GM12878 (cell line): ENCODE measurements around the gene ERG. TPM values are rescaled to one million over a fixed set of nuclear protein-coding genes. Genes with fewer than 3 reads are reported as not detected.

Experiments
- ATAC-seq: fragments of 200-7000 bp; cut with Tn5 transposase; 3 replicates; pipeline ENCODE4 v1.9.1; 2020; ENCODE audit warnings: mild to moderate bottlenecking, moderate library complexity
- BruUV-seq: library from RNA; stranded (reverse); fragments of 400-500 nt; replicated peaks from 2 replicates; lab custom pipeline; 2021; lab: Mats Ljungman, UMichigan
- CTCF ChIA-PET: fragments of 300-600 bp; sonication (Branson Sonifier 250); formaldehyde crosslinking; extraction: SDS; loops from one replicate; lab custom pipeline; 2021; ENCODE audit warnings: inconsistent platforms; lab: Yijun Ruan, JAX
- POLR2A ChIA-PET: fragments of 350-600 bp; formaldehyde crosslinking; extraction: SDS; loops from one replicate; lab custom pipeline; 2021; ENCODE audit warnings: inconsistent platforms; lab: Charles Lee
- RAD21 ChIA-PET: fragments of 300-600 bp; sonication (Branson Sonifier 250); formaldehyde crosslinking; loops from one replicate; lab custom pipeline; 2023; ENCODE audit warnings: antibody characterized with exemption; ENCODE audit not compliant: unreplicated experiment; lab: Charles Lee
- SMC1A ChIA-PET: fragments of 300-600 bp; sonication (Branson Sonifier 250); formaldehyde crosslinking; loops from one replicate; lab custom pipeline; 2023; ENCODE audit not compliant: unreplicated experiment, uncharacterized antibody; lab: Charles Lee
- DNase-seq: peaks from one replicate; pipeline ENCODE4 v3.0.0-alpha.2; 2011; ENCODE audit warnings: low read depth, low spot score
- FAIRE-seq: peaks from 3 replicates; lab custom pipeline; 2011; peaks lifted over from hg19 to GRCh38; lab: Jason Lieb, UNC
- H2AFZ ChIP-seq: 2 replicates; pipeline ENCODE4 v1.6.0; 2011; ENCODE audit warnings: low read depth, low read length, control low read depth; ENCODE audit not compliant: control insufficient read depth
- H3K27ac ChIP-seq: 2 replicates; pipeline ENCODE4 v1.5.1; 2011; ENCODE audit warnings: control low read depth; ENCODE audit not compliant: control insufficient read depth, insufficient read depth
- H3K27me3 ChIP-seq, 2 experiments: replicated peaks in 1 of 2; 2 replicates each; pipeline versions ENCODE4 v1.6.0 to v1.6.1; 2011; ENCODE audit warnings: low read length in 1 of 2; ENCODE audit not compliant: control insufficient read depth in 2 of 2, insufficient read depth in 2 of 2
- H3K36me3 ChIP-seq, 2 experiments: 2 replicates each; pipeline ENCODE4 v1.5.1; 2011; ENCODE audit warnings: low read length in 1 of 2; ENCODE audit not compliant: control insufficient read depth in 2 of 2, insufficient read depth in 2 of 2
- H3K4me1 ChIP-seq: 2 replicates; pipeline ENCODE4 v1.6.1; 2011; ENCODE audit warnings: mild to moderate bottlenecking, low read length, moderate library complexity, mixed read lengths; ENCODE audit not compliant: control insufficient read depth, insufficient read depth
- H3K4me2 ChIP-seq: 2 replicates; pipeline ENCODE4 v1.6.0; 2011; ENCODE audit warnings: control low read depth; ENCODE audit not compliant: control insufficient read depth, insufficient read depth
- H3K4me3 ChIP-seq: fragments of 200-600 bp; sonication (generic); 2 replicates; pipeline ENCODE4 v1.5.1; 2016
- H3K79me2 ChIP-seq: 2 replicates; pipeline ENCODE4 v1.6.0; 2011; ENCODE audit warnings: low read length; ENCODE audit not compliant: control insufficient read depth, insufficient read depth
- H3K9ac ChIP-seq: 2 replicates; pipeline ENCODE4 v1.8.0; 2011; ENCODE audit warnings: low read length, control low read depth, mixed read lengths; ENCODE audit not compliant: control insufficient read depth, insufficient read depth
- H3K9me3 ChIP-seq: replicated peaks from 3 replicates; pipeline ENCODE4 v1.5.1; 2011; ENCODE audit warnings: mild to moderate bottlenecking, low read length; ENCODE audit not compliant: control insufficient read depth, insufficient read depth
- H4K20me1 ChIP-seq: 2 replicates; pipeline ENCODE4 v1.6.0; 2011; ENCODE audit not compliant: control insufficient read depth, insufficient read depth
- BACH1 ChIP-seq: fragments of 450-650 bp; IDR thresholded peaks from 2 replicates; pipeline ENCODE4 v1.6.1; 2017; ENCODE audit warnings: mild to moderate bottlenecking, borderline replicate concordance
- BRCA1 ChIP-seq: IDR thresholded peaks from 2 replicates; pipeline ENCODE4 v1.6.1; 2011; ENCODE audit warnings: low read depth, low read length, improper control_type of control experiment
- CHD1 ChIP-seq: IDR thresholded peaks from 2 replicates; pipeline ENCODE4 v1.6.1; 2012; ENCODE audit warnings: low read depth, low read length, improper control_type of control experiment
- CREM ChIP-seq: IDR thresholded peaks from 2 replicates; pipeline ENCODE4 v1.6.1; 2014; ENCODE audit warnings: antibody characterized with exemption, low read depth
- EED ChIP-seq: sonication (generic); IDR thresholded peaks from 2 replicates; pipeline ENCODE4 v1.6.1; 2016; ENCODE audit warnings: antibody characterized with exemption, low read depth
- ESRRA ChIP-seq: IDR thresholded peaks from 2 replicates; pipeline ENCODE4 v1.6.1; 2012; ENCODE audit warnings: mild to moderate bottlenecking, low read length, improper control_type of control experiment
- HCFC1 ChIP-seq: fragments of 150-350 bp; IDR thresholded peaks from 2 replicates; pipeline ENCODE4 v1.6.1; 2014; ENCODE audit warnings: low read length
- HDGF ChIP-seq: fragments of 450-650 bp; IDR thresholded peaks from 2 replicates; pipeline ENCODE4 v1.6.1; 2016; ENCODE audit warnings: antibody characterized with exemption
- MTA2 ChIP-seq: fragments of 450-650 bp; IDR thresholded peaks from 2 replicates; pipeline ENCODE4 v1.6.1; 2016; ENCODE audit warnings: low read depth, mild to moderate bottlenecking, moderate library complexity
- NR2C1 ChIP-seq: fragments of 450-650 bp; IDR thresholded peaks from 2 replicates; pipeline ENCODE4 v1.6.1; 2017; ENCODE audit warnings: antibody characterized with exemption, mild to moderate bottlenecking, moderate library complexity
- NR2F1 ChIP-seq: fragments of 450-650 bp; conservative IDR thresholded peaks from 2 replicates; pipeline ENCODE4 v1.6.1; 2017; ENCODE audit warnings: mild to moderate bottlenecking
- POLR2AphosphoS2 ChIP-seq: IDR thresholded peaks from 2 replicates; pipeline ENCODE4 v1.6.1; 2011; ENCODE audit warnings: low read depth, mild to moderate bottlenecking, low read length, improper control_type of control experiment, moderate library complexity
- SUPT20H ChIP-seq: IDR thresholded peaks from 2 replicates; pipeline ENCODE4 v1.6.1; 2011; ENCODE audit warnings: low read depth, mild to moderate bottlenecking, low read length, moderate library complexity, borderline replicate concordance; ENCODE audit not compliant: control insufficient read depth
- WGBS: methylation state at CpG from one replicate; pipeline ENCODE4 v1.1.6; 2016; ENCODE audit warnings: low lambda C conversion rate; ENCODE audit not compliant: insufficient replicate concordance, insufficient coverage; ENCODE audit errors: missing lambda C conversion rate; 5-methylcytosine and 5-hydroxymethylcytosine counted together
- in situ Hi-C: fragments of 300-500 bp; cut with MboI; formaldehyde crosslinking; loops from 9 replicates; pipeline ENCODE4 v1.14.3; 2018; ENCODE audit warnings: mixed read lengths
- intact Hi-C: fragments of 100-400 bp; cut with micrococcal nuclease; formaldehyde crosslinking; loops from one replicate; pipeline ENCODE4 v1.14.2; 2022; ENCODE audit not compliant: unreplicated experiment
- polyA plus RNA-seq, 11 experiments: library from polyadenylated mRNA; depleted of rRNA in 4 of 11; unstranded in 6 of 11; stranded (reverse) in 5 of 11; fragments of >200 nt; fragmentation: Nextera tagmentation in 4 of 11; fragmentation: Illumina TruSeq in 1 of 11; extraction: Ambion mirVana in 4 of 11; extraction: Trizol in 1 of 11; gene quantifications; 1 replicate in 1 of 11; 2 replicates in 10 of 11; pipeline versions ENCODE4 v1.2.1 to v1.2.3, GENCODE V29; 2011 to 2016; ENCODE audit warnings: inconsistent platforms in 2 of 11, missing spikeins in 2 of 11, low read depth in 1 of 11
- total RNA-seq, 4 experiments: library from RNA; depleted of rRNA in 3 of 4; stranded (reverse); fragments of >200 nt in 3 of 4; fragmentation: Illumina TruSeq in 1 of 4; extraction: Trizol in 1 of 4; gene quantifications; 2 replicates each; pipeline versions ENCODE4 v1.2.1 to v1.2.3, GENCODE V29; 2013 to 2021
- TF ChIP-seq, protein P1 (sequence below): fragments of 450-650 bp; formaldehyde crosslinking; IDR thresholded peaks from 2 replicates; pipeline ENCODE4 v1.5.0; 2022; ENCODE audit warnings: mild to moderate bottlenecking, missing genetic modification characterization
- TF ChIP-seq, protein P2 (sequence below): fragments of 450-650 bp; IDR thresholded peaks from 2 replicates; pipeline ENCODE4 v1.6.1; 2017; ENCODE audit warnings: mild to moderate bottlenecking, moderate library complexity
- TF ChIP-seq, protein P3 (sequence below): IDR thresholded peaks from 2 replicates; pipeline ENCODE4 v1.6.1; 2012; ENCODE audit warnings: low read length, inconsistent platforms

The ERG gene
- total and polyA plus RNA-seq, 10 of the 15 experiments (the other 5 are each of a cell fraction or from before 2014, with no cell fraction given) = not detected

- no peak for TF ChIP-seq HCFC1
These were observed 113.4 kb downstream of the ERG start (continued) for GRCh38 chr21:38384675-38385426.

DNA sequence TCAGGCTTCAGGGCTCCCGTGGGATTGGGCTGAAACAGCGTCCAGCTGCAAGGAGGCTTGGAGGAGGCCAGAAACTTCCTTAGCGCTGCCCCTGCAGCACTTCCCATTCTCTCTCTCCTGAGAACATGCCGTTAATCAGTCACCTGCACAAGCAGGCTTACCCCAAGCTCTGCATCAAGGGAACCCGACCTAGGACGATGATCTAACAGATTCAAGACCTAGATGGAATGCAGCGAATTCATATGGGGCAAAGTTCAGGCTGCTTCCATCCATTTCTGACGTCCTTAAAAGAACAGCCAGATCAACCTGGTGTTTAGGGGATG, 114.1 kb downstream of the ERG start:
- CTCF ChIA-PET = no interaction called here
- FAIRE-seq (no peak), ATAC-seq (no peak), DNase-seq (no peak)
- H3K27me3 ChIP-seq = peaks cover 0 to 7% of the 10 kb centered on the region in 2 experiments; a peak in 3 of 4 replicates
- no TSS peak for BruUV-seq
- H3K4me2 ChIP-seq = no peak overlapping the region
- H3K36me3 ChIP-seq = no peaks in the 10 kb centered on the region
- TF ChIP-seq HDGF = no peak
- TF ChIP-seq, protein P1, sequence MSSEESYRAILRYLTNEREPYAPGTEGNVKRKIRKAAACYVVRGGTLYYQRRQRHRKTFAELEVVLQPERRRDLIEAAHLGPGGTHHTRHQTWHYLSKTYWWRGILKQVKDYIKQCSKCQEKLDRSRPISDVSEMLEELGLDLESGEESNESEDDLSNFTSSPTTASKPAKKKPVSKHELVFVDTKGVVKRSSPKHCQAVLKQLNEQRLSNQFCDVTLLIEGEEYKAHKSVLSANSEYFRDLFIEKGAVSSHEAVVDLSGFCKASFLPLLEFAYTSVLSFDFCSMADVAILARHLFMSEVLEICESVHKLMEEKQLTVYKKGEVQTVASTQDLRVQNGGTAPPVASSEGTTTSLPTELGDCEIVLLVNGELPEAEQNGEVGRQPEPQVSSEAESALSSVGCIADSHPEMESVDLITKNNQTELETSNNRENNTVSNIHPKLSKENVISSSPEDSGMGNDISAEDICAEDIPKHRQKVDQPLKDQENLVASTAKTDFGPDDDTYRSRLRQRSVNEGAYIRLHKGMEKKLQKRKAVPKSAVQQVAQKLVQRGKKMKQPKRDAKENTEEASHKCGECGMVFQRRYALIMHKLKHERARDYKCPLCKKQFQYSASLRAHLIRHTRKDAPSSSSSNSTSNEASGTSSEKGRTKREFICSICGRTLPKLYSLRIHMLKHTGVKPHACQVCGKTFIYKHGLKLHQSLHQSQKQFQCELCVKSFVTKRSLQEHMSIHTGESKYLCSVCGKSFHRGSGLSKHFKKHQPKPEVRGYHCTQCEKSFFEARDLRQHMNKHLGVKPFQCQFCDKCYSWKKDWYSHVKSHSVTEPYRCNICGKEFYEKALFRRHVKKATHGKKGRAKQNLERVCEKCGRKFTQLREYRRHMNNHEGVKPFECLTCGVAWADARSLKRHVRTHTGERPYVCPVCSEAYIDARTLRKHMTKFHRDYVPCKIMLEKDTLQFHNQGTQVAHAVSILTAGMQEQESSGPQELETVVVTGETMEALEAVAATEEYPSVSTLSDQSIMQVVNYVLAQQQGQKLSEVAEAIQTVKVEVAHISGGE (CRISPR knock-in tag) = no peak
- TF ChIP-seq ESRRA = no peak
- no peak for TF ChIP-seq CREM
- TF ChIP-seq, protein P2, sequence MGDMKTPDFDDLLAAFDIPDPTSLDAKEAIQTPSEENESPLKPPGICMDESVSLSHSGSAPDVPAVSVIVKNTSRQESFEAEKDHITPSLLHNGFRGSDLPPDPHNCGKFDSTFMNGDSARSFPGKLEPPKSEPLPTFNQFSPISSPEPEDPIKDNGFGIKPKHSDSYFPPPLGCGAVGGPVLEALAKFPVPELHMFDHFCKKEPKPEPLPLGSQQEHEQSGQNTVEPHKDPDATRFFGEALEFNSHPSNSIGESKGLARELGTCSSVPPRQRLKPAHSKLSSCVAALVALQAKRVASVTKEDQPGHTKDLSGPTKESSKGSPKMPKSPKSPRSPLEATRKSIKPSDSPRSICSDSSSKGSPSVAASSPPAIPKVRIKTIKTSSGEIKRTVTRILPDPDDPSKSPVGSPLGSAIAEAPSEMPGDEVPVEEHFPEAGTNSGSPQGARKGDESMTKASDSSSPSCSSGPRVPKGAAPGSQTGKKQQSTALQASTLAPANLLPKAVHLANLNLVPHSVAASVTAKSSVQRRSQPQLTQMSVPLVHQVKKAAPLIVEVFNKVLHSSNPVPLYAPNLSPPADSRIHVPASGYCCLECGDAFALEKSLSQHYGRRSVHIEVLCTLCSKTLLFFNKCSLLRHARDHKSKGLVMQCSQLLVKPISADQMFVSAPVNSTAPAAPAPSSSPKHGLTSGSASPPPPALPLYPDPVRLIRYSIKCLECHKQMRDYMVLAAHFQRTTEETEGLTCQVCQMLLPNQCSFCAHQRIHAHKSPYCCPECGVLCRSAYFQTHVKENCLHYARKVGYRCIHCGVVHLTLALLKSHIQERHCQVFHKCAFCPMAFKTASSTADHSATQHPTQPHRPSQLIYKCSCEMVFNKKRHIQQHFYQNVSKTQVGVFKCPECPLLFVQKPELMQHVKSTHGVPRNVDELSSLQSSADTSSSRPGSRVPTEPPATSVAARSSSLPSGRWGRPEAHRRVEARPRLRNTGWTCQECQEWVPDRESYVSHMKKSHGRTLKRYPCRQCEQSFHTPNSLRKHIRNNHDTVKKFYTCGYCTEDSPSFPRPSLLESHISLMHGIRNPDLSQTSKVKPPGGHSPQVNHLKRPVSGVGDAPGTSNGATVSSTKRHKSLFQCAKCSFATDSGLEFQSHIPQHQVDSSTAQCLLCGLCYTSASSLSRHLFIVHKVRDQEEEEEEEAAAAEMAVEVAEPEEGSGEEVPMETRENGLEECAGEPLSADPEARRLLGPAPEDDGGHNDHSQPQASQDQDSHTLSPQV = no peak
- no peak for TF ChIP-seq EED
- no peak for TF ChIP-seq POLR2AphosphoS2
- no peak for TF ChIP-seq NR2F1
- TF ChIP-seq BACH1 = no peak
- TF ChIP-seq NR2C1 = no peak
- no peak for TF ChIP-seq BRCA1
- TF ChIP-seq, protein P3, sequence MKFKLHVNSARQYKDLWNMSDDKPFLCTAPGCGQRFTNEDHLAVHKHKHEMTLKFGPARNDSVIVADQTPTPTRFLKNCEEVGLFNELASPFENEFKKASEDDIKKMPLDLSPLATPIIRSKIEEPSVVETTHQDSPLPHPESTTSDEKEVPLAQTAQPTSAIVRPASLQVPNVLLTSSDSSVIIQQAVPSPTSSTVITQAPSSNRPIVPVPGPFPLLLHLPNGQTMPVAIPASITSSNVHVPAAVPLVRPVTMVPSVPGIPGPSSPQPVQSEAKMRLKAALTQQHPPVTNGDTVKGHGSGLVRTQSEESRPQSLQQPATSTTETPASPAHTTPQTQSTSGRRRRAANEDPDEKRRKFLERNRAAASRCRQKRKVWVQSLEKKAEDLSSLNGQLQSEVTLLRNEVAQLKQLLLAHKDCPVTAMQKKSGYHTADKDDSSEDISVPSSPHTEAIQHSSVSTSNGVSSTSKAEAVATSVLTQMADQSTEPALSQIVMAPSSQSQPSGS = no peak
- TF ChIP-seq MTA2 = no peak
- no peak for TF ChIP-seq CHD1
- TF ChIP-seq SUPT20H = no peak
- intact Hi-C loops = no loop called here
- H2AFZ ChIP-seq = no peak overlapping the region
- H3K4me3 ChIP-seq = no peak overlapping the region
- RAD21 ChIA-PET = no interaction called here
- POLR2A ChIA-PET = no interaction called here
- SMC1A ChIA-PET = no interaction called here
- H4K20me1 ChIP-seq = no peaks in the 10 kb centered on the region
- no peaks in the 10 kb centered on the region for H3K4me1 ChIP-seq
- H3K79me2 ChIP-seq = no peaks in the 10 kb centered on the region
- no peak overlapping the region for H3K9ac ChIP-seq
- WGBS = 7% methylated on average over 8 of the region's 8 CpGs
- in situ Hi-C loops = no loop called here
- no peak overlapping the region for H3K27ac ChIP-seq
- no peaks in the 10 kb centered on the region for H3K9me3 ChIP-seq
